CD4-positive, alpha-beta T cell (primary cell): ENCODE measurements around the gene VGLL4. TPM values are rescaled to one million over a fixed set of nuclear protein-coding genes. Genes with fewer than 3 reads are reported as not detected.
A peak's percentile ranks its signal among the peaks of the same experiment; 100 is the strongest.

Source experiments
- ATAC-seq: fragments of 200-7000 bp; cut with Tn5 transposase; one replicate; pipeline ENCODE4 v1.10.0; 2022; ENCODE audit warnings: mild to moderate bottlenecking; ENCODE audit not compliant: poor library complexity
- CTCF ChIA-PET: fragments of 350-600 bp; sonication (Branson Sonifier 250); formaldehyde crosslinking; loops from one replicate; lab custom pipeline; 2021; ENCODE audit warnings: antibody characterized with exemption, inconsistent platforms; lab: Charles Lee
- POLR2A ChIA-PET: fragments of 350-600 bp; sonication (Branson Sonifier 250); formaldehyde crosslinking; loops from one replicate; lab custom pipeline; 2021; ENCODE audit warnings: antibody characterized with exemption, inconsistent platforms; lab: Charles Lee
- DNase-seq, 14 experiments: peaks; one replicate each; pipeline ENCODE4 v3.0.0-alpha.2; 2013 to 2020; ENCODE audit warnings: mixed read lengths in 2 of 14
- H3K27ac ChIP-seq, 2 donors: one replicate each; pipeline versions ENCODE4 v1.5.1 to v1.7.0; 2013; ENCODE audit warnings: low read length in 2 of 2, low read depth in 1 of 2, mild to moderate bottlenecking in 1 of 2
- H3K27me3 ChIP-seq, 2 experiments: 1 replicate in 1 of 2; 2 replicates in 1 of 2; pipeline versions ENCODE4 v1.6.1 to v1.7.0; 2013; ENCODE audit warnings: low read length in 2 of 2, control low read depth in 1 of 2, mild to moderate bottlenecking in 1 of 2, moderate library complexity in 1 of 2; ENCODE audit not compliant: insufficient read depth in 2 of 2, control insufficient read depth in 1 of 2
- H3K36me3 ChIP-seq: one replicate; pipeline ENCODE4 v1.6.1; 2013; ENCODE audit warnings: low read length, control low read depth; ENCODE audit not compliant: insufficient read depth
- H3K4me1 ChIP-seq: one replicate; pipeline ENCODE4 v1.6.1; 2013; ENCODE audit warnings: low read length, control low read depth; ENCODE audit not compliant: insufficient read depth
- H3K4me3 ChIP-seq: one replicate; pipeline ENCODE4 v1.5.1; 2013; ENCODE audit warnings: mild to moderate bottlenecking, low read length, moderate library complexity
- H3K9me3 ChIP-seq, 2 experiments: 1 replicate in 1 of 2; 2 replicates in 1 of 2; pipeline versions ENCODE4 v1.6.1 to v1.7.0; 2013; ENCODE audit warnings: low read length in 2 of 2, mild to moderate bottlenecking in 2 of 2, control low read depth in 1 of 2, moderate library complexity in 1 of 2; ENCODE audit not compliant: control insufficient read depth in 1 of 2, insufficient read depth in 1 of 2
- H3K27ac Mint-ChIP-seq: one replicate; pipeline ENCODE4 v1.8.0; 2020; ENCODE audit warnings: mixed read lengths
- H3K27me3 Mint-ChIP-seq: one replicate; pipeline ENCODE4 v1.8.0; 2021; ENCODE audit warnings: mixed read lengths
- H3K36me3 Mint-ChIP-seq: one replicate; pipeline ENCODE4 v1.8.0; 2021; ENCODE audit warnings: low read depth, mixed read lengths
- H3K4me1 Mint-ChIP-seq: one replicate; pipeline ENCODE4 v1.8.0; 2021; ENCODE audit warnings: low read depth, mixed read lengths
- H3K4me3 Mint-ChIP-seq: one replicate; pipeline ENCODE4 v1.8.0; 2020; ENCODE audit warnings: mild to moderate bottlenecking, mixed read lengths
- H3K9me3 Mint-ChIP-seq: one replicate; pipeline ENCODE4 v1.8.0; 2020; ENCODE audit warnings: mixed read lengths
- intact Hi-C, 2 experiments: fragments of 100-400 bp; cut with DNase I in 1 of 2; cut with micrococcal nuclease in 1 of 2; formaldehyde crosslinking; loops; one replicate each; pipeline versions ENCODE4 v1.15.1 to v1.9.0; 2023 to 2025; cut with DNase I, micrococcal nuclease
- total RNA-seq, 174 experiments: library from RNA in 2 of 174; stranded (reverse) in 2 of 174; gene quantifications; one replicate each; pipeline ENCODE4 v1.2.3 and lab custom pipeline; 2021 to 2026
- TF ChIP-seq, protein P1 (sequence below): fragments of 200-600 bp; IDR thresholded peaks from one replicate; pipeline ENCODE4 v1.8.0; 2022; ENCODE audit warnings: antibody characterized with exemption, mild to moderate bottlenecking

Gene VGLL4
- total RNA-seq, 2 experiments from 2014 or later: 10.5 to 11.3 TPM

DNA sequence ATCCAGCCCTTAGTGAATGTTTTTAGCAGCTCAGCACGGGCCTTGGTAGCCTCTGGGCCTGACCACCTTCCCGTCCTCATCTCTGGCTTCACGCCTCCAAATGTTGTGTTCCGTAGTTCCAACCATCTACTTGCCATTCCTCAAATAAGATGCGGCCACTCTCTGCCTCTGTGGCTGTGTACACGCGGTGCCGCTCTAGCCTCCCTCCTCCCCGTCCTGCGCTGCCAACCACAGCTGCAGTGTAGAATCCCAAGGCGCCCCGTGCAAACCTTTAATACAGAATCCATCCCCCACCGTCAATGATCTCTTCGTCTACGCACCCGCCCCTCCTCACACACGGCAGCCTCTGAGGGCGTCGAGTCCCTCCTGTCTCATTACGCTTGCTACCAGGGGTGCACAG, 77.2 kb downstream of the VGLL4 start:
- Mint-ChIP-seq H3K27me3 (no peaks in the 10 kb centered on the region), H3K9me3 (no peaks in the 10 kb centered on the region), H3K4me3 (no peak overlapping the region), H3K4me1 (no peaks in the 10 kb centered on the region), H3K36me3 (peaks cover 41% of the 10 kb centered on the region), H3K27ac (no peak overlapping the region)
- no peak for ATAC-seq
- peak in 1 of 14 experiments; percentile 4 for DNase-seq
- intact Hi-C loops: no loop called here
- H3K36me3 ChIP-seq: peaks cover 54% of the 10 kb centered on the region
- no peaks in the 10 kb centered on the region for H3K27me3 ChIP-seq
- no peak overlapping the region for H3K27ac ChIP-seq
- H3K4me3 ChIP-seq: no peak overlapping the region
- no peaks in the 10 kb centered on the region for H3K9me3 ChIP-seq
- TF ChIP-seq, protein P1, sequence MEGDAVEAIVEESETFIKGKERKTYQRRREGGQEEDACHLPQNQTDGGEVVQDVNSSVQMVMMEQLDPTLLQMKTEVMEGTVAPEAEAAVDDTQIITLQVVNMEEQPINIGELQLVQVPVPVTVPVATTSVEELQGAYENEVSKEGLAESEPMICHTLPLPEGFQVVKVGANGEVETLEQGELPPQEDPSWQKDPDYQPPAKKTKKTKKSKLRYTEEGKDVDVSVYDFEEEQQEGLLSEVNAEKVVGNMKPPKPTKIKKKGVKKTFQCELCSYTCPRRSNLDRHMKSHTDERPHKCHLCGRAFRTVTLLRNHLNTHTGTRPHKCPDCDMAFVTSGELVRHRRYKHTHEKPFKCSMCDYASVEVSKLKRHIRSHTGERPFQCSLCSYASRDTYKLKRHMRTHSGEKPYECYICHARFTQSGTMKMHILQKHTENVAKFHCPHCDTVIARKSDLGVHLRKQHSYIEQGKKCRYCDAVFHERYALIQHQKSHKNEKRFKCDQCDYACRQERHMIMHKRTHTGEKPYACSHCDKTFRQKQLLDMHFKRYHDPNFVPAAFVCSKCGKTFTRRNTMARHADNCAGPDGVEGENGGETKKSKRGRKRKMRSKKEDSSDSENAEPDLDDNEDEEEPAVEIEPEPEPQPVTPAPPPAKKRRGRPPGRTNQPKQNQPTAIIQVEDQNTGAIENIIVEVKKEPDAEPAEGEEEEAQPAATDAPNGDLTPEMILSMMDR: no peak
- H3K4me1 ChIP-seq: no peaks in the 10 kb centered on the region
- CTCF ChIA-PET: no interaction called here
- POLR2A ChIA-PET: no interaction called here

DNA sequence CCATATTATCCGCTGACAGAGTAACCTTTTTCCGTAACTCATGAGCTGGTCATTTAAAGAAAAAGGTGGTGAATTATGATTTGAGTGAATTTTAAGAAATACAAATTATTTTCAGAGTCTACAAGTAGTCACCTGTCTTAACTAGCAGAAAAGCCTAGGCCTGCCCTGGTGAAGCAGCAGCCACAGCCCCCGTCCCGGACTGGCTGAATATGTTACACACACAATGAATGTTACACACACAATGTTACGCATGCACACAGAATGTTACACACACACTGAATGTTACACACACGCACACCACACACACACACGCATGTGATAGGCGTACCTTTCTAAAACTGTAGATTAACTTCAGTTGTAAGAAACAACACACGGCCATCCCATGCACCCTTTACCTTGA, 77.8 kb downstream of the VGLL4 start:
- Histone ChIP-seq H3K9me3 (no peaks in the 10 kb centered on the region), H3K27me3 (no peaks in the 10 kb centered on the region), H3K36me3 (peaks cover 52% of the 10 kb centered on the region), H3K27ac (no peak overlapping the region), H3K4me1 (no peaks in the 10 kb centered on the region), H3K4me3 (no peak overlapping the region)
- no peak for ATAC-seq
- peaks cover 41% of the 10 kb centered on the region for H3K36me3 Mint-ChIP-seq
- intact Hi-C loops: no loop called here
- TF ChIP-seq, protein P1: no peak
- ChIA-PET POLR2A (no interaction called here), CTCF (no interaction called here)
- no peak for DNase-seq
- no peak overlapping the region for H3K27ac Mint-ChIP-seq
- no peaks in the 10 kb centered on the region for H3K27me3 Mint-ChIP-seq
- H3K9me3 Mint-ChIP-seq: no peaks in the 10 kb centered on the region
- H3K4me3 Mint-ChIP-seq: no peak overlapping the region
- H3K4me1 Mint-ChIP-seq: no peaks in the 10 kb centered on the region

DNA sequence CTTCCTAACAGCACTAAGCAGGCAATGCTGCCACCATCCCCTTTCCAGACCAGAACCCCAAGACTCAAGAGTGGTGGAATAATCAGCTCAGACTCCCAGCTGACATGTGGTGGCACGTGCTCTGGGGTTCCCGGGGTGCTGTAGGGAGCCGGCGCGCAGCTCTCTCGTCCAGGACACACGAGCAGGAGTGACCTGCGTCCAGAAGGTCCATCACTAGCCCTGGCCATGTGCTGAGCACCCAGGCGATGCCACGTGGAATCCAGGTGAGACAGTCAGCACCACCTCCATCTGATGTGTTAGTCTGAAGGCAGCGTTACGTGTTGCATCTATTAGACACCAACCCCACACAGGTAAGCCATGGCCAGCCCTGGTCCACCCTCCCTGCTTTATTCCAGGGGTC, 78.2 kb downstream of the VGLL4 start:
- Mint-ChIP-seq H3K4me1 (no peaks in the 10 kb centered on the region), H3K27me3 (no peaks in the 10 kb centered on the region), H3K27ac (no peak overlapping the region), H3K4me3 (no peak overlapping the region), H3K9me3 (no peaks in the 10 kb centered on the region), H3K36me3 (peaks cover 45% of the 10 kb centered on the region)
- Histone ChIP-seq H3K36me3 (peaks cover 51% of the 10 kb centered on the region), H3K4me1 (no peaks in the 10 kb centered on the region), H3K9me3 (no peaks in the 10 kb centered on the region), H3K27ac (no peak overlapping the region), H3K27me3 (no peaks in the 10 kb centered on the region), H3K4me3 (no peak overlapping the region)
- DNase-seq (peak in 1 of 14 experiments; percentile 9), ATAC-seq (no peak)
- TF ChIP-seq, protein P1: no peak
- intact Hi-C loops: no loop called here
- ChIA-PET POLR2A (no interaction called here), CTCF (no interaction called here)
